HG02642 (cell line): Measurements from ENCODE around the gene CDHR2.
"Not testable (repeated sequence)": the region's sequence is repeated elsewhere in the genome, so short reads cannot be mapped to it uniquely, and the experiment has no call there.

ENCODE experiments used
- ATAC-seq: cut with Tn5 transposase; IDR thresholded peaks from one replicate; pipeline ENCODE4 v1.9.1; 2021; ENCODE audit warnings: mild to moderate bottlenecking; ENCODE audit not compliant: unreplicated experiment, poor library complexity

CDHR2 gene

DNA sequence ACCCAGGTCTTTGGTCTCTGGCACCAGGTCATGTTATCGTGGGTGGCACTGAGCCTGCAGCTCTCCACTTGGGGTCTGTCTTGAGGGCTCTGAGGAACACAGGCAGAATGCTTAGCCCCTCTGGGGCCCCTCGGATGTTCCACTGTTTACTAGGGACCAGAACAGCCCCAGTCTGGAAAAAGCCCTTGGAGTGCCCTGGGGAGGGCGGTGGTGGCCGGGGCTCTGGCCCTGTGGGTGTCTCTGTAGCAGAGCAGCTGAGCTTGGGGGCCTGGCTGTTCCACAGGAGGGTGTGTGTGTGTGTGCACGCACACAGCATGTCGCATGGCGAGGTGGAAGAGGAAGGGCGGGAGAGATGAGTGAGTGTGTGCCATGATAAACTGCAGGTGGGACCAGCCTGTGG is 45.4 kb downstream of the CDHR2 start:
- no peak for ATAC-seq

DNA sequence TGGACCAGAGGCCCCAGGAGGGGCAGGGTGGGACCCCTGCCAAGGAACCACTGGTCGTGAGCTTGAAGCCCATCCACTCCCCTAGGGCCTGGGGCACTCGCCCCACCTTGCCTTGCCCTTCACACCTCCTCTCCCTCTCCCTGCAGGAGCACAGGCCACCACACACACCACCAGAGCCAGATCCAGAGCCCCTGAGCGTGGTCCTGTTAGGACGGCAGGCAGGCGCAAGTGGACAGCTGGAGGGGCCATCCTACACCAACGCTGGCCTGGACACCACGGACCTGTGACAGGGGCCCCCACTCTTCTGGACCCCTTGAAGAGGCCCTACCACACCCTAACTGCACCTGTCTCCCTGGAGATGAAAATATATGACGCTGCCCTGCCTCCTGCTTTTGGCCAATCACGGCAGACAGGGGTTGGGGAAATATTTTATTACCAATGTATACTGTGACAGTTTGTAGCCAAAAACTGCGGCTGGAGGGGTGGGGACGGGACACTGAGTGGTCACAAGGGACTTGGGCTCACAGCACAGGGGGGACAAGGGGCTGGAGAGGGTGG is 46.3 kb downstream of the CDHR2 start:
- no peak for ATAC-seq

DNA sequence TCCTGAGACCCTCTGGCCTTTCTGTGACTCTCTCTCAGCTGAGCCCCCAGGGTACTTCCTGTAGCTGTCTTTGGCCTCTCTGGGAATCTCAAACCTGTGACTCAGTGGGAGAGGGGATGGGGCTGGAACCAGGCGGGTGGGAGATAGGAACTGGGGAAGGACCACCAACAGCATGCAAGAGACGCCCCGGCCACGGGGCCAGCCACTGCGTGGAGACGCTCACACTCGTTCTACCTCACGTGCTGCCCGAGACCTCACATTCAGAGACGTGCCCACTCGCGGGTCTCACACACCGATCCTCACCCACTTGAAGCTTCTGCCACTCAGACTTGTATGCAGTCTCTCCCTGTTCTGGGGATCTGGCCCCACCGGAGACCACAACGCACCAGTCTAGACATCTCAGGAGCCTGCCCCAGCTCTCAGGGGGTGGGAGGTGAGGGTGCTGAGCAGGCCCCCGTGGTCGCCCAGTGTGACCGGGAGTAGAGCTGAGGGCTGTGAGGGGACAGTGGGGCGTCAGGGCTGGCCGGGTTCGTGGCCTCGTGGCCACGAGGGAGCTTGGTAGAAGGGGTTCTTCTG is 47.0 kb downstream of the CDHR2 start:
- ATAC-seq: no peak

DNA sequence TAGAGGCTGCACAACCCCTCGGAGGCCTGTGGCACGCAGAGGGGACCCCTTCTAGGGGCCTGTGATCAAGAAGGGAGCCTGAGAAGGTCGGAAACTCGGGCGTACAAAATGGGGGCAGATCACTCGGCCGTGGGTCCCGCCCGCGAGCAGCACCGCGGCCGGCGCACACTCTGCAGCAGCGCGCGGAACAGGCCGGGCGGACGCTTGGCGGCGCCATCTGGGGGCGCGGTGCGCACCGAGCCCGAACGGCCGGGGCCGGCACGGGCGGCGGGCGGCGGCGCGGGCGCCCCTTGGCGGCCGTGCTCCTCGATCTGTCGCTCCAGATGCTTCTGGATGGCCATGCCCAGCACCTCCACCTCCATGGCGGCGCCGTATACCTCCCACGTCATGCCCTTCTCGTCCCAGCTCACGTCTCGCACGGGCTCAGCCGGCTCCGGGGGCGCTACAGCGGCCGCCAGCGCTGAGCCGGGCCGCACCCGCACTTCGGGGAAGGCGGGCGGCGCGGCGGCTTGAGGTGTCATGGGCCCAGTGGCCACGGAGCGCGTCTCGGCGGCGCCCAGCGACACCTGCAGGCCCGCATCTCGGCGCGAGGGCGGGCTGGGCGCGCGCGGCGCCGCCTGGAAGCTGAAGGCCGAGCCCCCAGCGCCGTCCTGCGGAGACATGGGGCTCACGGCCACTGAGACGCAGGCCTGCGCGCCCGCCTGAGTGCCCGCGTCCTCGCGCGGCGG is 47.7 kb downstream of the CDHR2 start:
- no peak for ATAC-seq

DNA sequence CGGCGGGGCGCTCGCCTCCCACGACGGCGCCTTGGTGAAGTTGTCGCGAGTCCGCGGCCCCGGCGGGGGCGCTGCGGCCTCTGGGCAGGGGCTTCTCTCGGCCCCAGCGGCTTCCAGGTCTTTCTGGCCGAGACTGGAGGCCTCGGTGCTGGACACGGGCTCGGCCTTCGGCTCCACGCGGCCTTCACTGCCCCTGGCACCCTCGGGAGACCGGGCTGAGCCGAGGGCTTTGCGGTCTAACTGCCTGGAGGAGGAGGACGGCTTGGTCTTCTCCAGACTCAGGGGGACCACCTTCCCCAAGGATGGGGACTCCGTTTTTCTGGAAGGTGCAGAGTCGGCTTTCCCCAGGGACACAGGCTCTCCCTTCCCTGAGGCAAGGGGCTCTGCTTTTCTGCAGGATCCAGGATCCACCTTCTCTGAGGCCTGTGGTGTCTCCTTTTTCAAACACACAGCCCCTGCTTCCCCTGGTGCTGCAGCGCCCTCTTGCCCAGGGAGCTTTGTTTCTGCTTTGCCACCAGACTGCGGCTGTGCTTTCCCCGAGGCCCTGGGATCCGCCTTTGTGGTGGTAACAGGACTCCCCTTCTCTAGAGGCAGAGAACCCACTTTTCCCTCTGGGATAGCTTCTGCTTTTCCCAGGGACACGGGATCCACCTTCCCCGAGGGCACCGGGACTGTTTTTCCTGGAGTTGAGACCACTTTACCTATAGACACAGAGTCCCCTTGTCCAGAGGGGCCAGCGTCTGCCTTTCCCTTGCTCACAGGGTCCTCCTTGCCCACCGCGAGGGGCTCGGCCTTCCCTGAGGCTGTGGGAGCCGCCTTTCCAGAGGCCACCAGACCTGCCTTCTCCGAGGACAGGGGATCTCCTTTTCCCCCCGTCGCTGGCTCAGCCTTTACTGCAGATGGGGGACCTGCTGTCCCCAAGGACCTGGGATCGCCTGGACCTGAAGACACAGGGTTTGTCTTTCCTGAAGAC is 48.6 kb downstream of the CDHR2 start:
- ATAC-seq: no peak

DNA sequence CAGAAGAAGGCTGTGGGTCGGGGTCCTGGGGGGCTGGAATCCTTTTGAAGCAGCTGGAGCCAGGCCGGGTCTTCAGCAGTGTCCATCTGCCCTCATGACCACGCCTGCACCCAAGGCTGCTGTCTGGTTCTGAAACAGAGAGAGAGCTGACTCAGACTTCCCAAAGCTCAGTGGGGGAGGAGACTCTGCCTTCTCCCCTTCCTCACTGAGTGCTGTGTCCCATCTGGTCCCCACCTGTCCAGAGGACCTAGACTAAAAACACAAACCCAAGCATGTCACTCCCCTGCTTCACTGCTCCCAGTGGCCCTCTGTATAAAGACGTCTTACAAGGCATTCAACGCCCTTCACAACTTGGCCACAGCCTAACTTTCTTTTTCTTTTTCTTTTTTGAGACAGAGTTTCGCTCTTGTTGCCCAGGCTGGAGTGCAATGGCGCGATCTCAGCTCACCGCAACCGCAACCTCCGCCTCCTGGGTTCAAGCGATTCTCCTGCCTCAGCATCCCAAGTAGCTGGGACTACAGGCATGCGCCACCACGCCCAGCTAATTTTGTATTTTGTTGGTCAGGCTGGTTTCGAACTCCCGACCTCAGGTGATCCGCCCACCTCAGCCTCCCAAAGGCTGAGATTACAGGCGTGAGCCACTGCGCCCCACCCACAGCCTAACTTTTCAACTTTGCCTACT is 50.7 kb downstream of the CDHR2 start:
- not testable (repeated sequence) for ATAC-seq

DNA sequence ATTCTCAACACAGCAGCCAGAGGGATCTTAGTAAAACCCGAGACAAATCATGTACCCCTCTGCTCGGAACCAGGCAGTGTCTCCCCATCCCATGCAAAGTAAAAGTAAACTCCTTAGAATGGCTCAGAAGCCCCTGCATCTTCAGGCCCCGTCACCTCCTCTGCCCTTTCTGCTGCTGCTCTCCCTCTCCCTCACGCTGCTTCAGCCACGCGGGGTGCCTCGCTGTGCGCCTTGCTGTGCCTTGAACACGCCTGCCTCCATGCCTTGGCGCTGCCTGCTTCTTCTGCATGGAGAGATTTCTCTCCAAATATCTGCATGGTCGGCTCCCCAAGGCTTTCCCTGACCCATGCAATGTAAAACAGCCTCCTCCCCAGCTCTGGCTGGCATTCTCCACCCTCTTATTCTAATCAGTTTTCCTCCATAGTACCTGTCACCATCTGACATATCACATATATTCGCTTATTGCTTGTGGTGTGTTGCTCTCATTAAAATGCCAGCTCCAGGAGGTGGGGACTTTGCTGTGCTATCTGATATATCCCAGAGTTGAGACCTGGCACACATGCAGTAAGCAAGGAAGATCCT is 52.9 kb downstream of the CDHR2 start:
- ATAC-seq: no peak

DNA sequence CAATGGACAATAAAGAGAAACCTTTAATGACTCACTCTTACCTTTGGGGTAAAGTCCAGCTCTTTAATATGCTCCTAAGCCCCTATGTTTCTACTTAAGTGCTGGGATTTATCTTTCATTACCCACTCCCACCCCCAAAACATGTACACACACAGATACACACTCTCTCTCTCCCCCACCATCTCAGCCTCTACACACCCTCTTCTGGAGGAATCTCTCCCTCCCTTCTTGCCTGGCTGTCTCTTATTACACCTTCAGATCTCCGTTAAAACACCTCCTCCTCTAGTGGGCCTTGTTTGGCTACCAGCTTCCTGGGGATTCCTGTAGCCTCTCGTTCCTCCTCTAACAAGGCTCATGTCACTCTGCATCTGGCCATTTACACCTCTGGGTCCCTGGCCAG is 53.9 kb downstream of the CDHR2 start:
- no peak for ATAC-seq

DNA sequence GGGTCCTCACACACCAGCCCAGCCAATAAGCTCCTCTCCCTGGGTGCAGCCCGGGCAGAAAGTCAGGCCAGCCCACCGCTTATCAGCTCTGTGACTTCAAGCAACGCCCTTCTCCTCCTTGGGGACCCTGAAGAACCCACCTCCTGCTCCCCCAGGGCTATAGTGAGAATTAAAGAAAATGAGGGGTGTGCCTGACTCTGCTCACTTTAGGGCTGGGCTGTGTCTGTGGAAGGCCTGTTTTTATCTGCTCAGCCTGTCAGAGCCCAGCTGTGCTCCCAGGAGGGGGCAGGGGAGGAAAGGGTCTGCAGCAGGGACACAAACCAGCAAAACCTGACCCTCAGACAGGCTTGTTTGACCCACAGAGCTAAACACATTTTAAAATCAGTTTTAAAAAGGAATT is 56.9 kb downstream of the CDHR2 start:
- no peak for ATAC-seq

DNA sequence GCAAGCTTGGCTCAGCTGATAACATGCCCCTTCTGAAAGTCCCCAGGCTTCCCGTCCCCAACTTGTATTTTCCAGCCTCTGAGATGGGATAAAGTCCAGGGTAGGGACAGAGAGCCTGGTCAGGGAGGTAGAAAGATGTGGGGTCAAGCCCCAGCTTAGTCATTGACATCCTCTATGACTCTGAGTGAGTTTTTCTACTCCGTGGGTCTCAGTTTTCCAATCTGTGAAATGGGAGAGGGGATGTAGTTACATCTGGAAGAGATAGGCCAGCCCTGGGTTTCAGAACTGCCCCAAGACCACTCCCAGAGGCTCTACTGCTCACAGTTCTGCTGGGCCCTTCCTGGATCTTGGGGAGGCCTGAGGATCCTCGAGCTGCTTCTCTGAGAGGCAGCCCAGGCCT is 57.7 kb downstream of the CDHR2 start:
- ATAC-seq: no peak

DNA sequence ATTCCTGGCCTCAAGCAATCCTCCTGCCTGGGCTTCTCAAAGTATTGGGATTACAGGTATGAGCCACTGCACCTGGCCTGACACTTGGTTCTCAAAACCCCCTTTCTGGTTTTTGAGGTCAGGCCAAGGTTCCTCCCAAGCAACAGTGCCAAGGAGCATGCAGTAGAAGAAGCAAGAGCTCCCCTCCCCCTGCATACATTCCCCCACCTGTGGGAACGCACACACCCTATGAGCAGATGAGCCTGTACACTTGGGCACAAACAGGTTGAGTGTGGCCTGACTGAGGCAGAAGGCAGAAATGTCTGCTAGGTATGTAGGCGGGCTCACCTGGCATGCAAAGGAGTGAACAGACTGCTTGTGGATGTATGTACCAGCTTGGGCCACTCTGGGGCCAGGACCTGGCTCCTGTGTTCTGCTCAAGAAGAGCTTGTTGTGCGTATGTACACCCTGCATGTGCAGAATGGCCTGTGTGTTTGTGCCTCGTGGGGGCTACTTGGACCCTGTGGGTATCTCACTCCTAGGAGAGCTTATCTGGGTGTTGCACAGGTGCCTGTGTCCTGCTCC is 59.1 kb downstream of the CDHR2 start:
- no peak for ATAC-seq

DNA sequence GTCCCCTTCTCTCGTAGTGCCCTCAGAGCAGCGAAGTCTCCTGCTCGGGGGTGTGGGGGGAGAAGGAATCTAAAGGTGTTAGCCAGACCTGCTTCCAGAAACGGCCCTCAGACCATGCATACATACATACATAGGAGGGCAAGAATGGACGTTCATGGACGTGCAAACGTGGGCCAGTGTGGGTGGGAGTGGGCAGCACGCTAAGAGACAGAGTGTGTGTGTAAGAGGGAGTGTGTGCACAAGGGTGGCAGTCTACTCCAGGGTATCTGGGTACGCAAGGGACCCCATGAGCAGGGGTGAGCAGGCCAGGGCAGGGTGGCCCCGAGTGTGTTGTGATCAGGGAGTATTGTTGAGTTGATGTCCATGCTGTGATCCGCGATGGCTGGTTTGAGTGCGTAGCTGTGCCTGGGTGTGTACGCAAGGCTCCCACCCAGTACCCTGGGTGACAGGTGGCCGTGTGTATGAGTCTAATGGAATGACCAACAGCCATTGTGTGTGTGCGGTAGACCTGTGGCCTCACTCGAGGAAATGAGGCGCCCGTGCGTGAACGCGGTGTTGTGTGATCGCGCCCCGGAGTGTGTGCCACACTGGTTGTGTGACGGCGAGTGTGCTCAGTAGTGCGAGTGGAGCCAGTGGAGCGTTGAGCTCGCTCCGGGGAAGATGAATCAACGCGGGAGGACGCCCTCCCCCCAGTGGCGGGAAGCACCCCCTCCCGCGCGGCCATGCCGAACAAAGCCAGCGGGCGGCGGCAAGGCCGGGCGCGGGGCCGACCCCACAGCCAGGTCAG is 60.0 kb downstream of the CDHR2 start:
- ATAC-seq: no peak

DNA sequence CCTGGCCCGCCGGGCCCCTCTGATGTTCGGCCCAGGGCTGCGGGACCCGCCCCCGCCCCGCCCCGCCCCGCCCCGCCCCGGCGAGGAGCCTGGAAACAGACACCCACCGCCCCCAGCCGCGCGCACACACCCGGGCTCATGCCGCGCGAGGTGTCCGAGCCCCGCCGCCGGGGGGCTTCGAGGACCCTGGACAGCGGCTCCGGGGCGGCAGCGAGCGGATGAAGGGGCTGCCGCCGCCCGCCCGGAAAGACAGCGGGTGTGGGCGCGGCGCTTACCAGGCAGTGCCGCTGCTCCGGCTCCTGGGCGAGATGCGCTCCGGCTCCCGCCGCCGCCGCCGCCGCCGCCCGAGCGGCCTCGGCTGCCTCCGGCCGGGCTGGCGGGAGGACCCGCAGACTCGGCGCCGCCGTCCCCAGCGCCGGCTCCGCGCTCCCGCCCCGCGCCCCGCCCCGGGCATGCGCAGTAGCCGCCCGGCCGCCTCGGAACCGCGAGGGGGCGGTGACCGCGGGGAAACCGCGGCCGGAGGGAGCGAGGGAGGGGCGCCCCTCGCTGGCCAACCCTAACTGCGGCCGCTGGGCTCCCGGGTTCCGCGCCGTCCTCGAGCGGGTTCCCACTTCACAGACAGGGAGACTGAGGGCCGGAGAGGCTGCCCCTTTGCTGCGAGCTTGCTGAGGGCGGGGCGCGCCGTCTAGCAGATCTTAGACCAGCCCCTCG is 60.7 kb downstream of the CDHR2 start, which contains the start of gene GPRIN1:
GPRIN1 (minus strand) TSS at position 433 of the 711 bp plus-strand sequence. CDS start 10,322 bp downstream, outside the sequence.
- peak; percentile 84 for ATAC-seq

DNA sequence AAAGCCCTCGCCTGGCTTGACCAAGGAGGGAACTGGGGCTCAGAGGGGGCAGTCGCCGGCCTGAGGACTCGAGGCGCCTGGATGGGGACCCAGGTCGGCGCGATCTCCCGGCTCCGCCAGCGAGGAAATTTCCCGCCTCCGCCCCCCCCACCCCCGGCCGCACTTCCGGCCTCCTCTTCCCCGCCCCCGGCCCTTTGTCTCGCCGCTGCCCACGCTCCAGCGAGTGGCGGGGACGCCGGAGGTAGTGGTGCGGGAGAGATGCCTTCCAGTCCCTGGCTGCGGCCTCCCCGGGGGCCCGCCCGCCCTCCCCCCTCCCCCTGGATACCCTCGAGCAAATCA is 61.3 kb downstream of the CDHR2 start:
- ATAC-seq: no peak

DNA sequence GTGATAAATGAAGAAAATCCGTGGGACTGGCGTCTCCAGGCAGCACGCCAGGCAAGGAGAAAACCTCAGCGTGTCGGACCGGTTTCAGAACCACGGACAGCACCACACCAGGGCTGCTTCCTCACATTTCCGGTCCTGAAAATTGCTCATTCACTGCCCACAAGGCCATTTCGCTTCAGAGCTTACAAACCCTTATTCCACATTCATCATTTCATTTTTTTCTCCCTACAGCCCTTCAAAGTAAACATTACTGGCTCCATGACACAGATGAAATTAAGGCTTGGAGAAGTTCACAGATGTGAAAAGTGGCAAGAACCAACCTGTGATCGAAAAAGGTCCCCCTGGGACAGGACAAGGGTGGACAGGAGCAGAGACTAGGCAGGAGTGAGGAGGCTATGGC is 62.3 kb downstream of the CDHR2 start:
- no peak for ATAC-seq

DNA sequence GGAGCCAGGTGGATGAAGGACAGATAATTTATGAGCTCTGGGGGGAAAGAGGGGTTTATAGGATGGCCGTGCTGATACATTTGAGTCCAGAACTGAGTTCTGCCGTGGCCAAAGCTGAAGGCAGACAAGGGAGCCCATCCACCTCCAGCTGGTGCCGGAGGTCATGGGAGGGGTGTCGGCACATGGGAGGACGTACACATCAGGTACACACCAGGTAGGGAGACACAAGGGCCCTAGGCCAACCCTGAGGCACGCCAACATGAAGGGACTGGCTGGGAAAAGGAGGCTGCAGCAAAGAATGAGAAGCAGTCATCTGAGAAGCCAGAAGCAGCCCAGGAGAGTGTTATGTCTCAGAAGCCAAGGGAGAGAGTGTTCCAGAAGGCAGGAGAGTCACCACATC is 62.9 kb downstream of the CDHR2 start:
- no peak for ATAC-seq

DNA sequence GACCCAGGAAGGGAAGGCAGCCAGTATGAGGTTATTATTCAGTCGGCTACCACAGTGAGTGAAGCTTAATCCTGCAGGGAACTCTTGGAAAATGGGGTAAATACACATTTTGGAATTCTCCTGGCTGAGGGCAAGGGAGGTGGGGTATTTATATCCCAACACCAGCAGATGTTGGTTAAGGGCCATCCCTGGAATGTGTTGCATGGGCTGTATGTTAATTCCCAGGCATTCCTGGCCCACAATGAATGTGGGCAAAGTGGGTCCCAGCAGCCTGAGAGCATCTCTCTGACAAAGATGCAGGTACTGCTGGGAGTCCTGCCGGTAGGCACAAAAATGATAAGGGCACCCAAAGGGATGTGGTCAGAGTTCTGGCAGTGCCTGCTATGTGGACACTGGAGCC is 63.7 kb downstream of the CDHR2 start:
- no peak for ATAC-seq

DNA sequence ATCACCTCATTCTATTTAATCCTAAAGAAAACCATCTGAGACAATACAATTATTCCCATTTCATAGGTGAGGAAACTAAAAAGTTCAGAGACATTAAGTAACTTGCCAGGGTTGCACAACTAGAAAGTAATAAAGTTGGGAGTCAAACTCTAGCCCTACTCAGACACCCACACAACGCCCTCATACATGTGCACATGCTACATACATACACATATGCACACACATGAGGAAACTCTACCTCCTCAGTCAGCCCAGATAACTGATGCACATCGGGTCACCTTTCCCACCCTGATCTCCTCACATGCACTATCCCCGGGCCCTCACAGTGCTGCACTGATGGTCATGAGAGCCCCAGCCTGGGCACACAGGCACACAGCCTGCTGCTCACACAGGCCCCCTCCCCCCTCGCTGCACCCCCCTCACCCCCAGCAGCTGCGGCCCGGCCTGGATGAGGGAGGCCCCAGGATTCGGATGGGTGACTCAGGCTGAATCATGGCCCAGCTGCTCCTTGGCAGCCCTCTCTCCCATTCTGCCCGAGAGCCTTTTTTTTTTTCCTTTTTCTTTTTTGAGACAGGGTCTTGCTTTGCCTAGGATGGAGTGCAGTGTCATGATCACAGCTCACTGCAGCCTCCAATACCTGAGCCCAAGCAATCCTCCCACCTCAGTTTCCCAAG is 65.8 kb downstream of the CDHR2 start:
- ATAC-seq: no peak
